Spleen (tissue), 7 donors: ENCODE results near the gene PKHD1.

ENCODE experiments used
- POLR2A ChIP-seq, 3 donors: fragments of 450-650 bp; IDR thresholded peaks; one replicate each; pipeline ENCODE4 v1.5.1; 2017; ENCODE audit warnings: antibody characterized with exemption in 3 of 3, mild to moderate bottlenecking in 1 of 3
- TF ChIP-seq, protein P1 (sequence below), 11 experiments: fragments of 200-600 bp in 7 of 11; fragments of 450-650 bp in 4 of 11; sonication (generic) in 4 of 11; IDR thresholded peaks in 8 of 11; conservative IDR thresholded peaks in 3 of 11; 1 replicate in 7 of 11; 2 replicates in 4 of 11; pipeline versions ENCODE4 v1.4.0 to v1.8.0; 2016 to 2021; ENCODE audit warnings: antibody characterized with exemption in 11 of 11, inconsistent platforms in 4 of 11, mild to moderate bottlenecking in 1 of 11
- donor health status: DM: no; HTN: no; CAD: no; lungs with moderate emphysema.
- donor health status: DM: no; HTN: no; CAD: no.
- donor health status: DM: no; HTN: no; CAD: no.

- TF ChIP-seq, protein P1, sequence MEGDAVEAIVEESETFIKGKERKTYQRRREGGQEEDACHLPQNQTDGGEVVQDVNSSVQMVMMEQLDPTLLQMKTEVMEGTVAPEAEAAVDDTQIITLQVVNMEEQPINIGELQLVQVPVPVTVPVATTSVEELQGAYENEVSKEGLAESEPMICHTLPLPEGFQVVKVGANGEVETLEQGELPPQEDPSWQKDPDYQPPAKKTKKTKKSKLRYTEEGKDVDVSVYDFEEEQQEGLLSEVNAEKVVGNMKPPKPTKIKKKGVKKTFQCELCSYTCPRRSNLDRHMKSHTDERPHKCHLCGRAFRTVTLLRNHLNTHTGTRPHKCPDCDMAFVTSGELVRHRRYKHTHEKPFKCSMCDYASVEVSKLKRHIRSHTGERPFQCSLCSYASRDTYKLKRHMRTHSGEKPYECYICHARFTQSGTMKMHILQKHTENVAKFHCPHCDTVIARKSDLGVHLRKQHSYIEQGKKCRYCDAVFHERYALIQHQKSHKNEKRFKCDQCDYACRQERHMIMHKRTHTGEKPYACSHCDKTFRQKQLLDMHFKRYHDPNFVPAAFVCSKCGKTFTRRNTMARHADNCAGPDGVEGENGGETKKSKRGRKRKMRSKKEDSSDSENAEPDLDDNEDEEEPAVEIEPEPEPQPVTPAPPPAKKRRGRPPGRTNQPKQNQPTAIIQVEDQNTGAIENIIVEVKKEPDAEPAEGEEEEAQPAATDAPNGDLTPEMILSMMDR (IDR thresholded peaks at IDR 0.05 in 8 of 11, conservative IDR thresholded peaks at IDR 0.05 in 3 of 11): no peak
- TF ChIP-seq POLR2A (IDR thresholded peaks at IDR 0.05): no peak
Observed at GRCh38 chr6:52136934-52137467, 49.6 kb upstream of the PKHD1 start.
